Progenitor cell of endocrine pancreas (in vitro differentiated cells): Measurements from ENCODE around the gene CIAPIN1. TPM values are rescaled to one million over a fixed set of nuclear protein-coding genes. Genes with fewer than 3 reads are reported as not detected.

Experiments
- DNase-seq: peaks from one replicate; pipeline ENCODE4 v3.0.0; 2021; ENCODE audit warnings: low spot score; ENCODE audit not compliant: unreplicated experiment
- H3K27ac Mint-ChIP-seq: 2 replicates; pipeline ENCODE4 v1.8.0; 2021; ENCODE audit warnings: mild to moderate bottlenecking, moderate library complexity, mixed read lengths
- H3K27me3 Mint-ChIP-seq: 2 replicates; pipeline ENCODE4 v1.8.0; 2021; ENCODE audit warnings: mixed read lengths
- H3K36me3 Mint-ChIP-seq: 2 replicates; pipeline ENCODE4 v1.8.0; 2022; ENCODE audit warnings: mixed read lengths; ENCODE audit not compliant: insufficient read depth
- H3K4me1 Mint-ChIP-seq: 2 replicates; pipeline ENCODE4 v1.8.0; 2021; ENCODE audit warnings: low read depth, mixed read lengths
- H3K4me3 Mint-ChIP-seq: 2 replicates; pipeline ENCODE4 v1.8.0; 2021; ENCODE audit warnings: low read depth, mild to moderate bottlenecking, moderate library complexity, mixed read lengths
- H3K9me3 Mint-ChIP-seq: 2 replicates; pipeline ENCODE4 v1.8.0; 2021; ENCODE audit warnings: low read depth, mixed read lengths
- CTCF ChIP-seq: fragments of 200-600 bp; sonication (generic); IDR thresholded peaks from one replicate; pipeline ENCODE4 v1.5.0; 2021; ENCODE audit warnings: antibody characterized with exemption, mild to moderate bottlenecking; ENCODE audit not compliant: unreplicated experiment
- total RNA-seq: library from RNA; stranded (reverse); gene quantifications from 2 replicates; pipeline ENCODE4 v1.2.1, GENCODE V29; 2021

The CIAPIN1 gene
- total RNA-seq, 1 donor from 2014 or later: 79.3 TPM

DNA sequence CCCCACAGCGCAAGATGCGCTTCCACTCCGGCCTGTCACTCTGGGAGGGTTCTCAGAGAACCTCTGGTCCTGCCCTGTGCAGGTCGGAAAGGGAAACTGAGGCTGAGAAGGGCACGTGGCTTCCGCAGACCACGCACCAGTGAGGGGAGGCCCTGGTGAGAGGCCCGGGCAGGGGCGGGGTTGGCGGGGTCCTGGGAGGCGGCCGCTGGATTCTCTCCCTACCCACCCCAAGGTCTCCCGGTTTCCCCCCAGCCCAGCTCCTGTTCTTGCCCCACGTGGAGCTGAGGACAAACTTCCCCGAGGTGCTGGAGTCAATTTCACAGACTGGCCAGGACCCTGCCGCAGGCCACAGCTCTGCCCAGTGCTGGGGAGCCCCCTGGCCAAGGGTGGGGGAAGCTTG, 31.1 kb downstream of the CIAPIN1 start:
- peaks cover 3% of the 10 kb centered on the region for H3K27me3 Mint-ChIP-seq

DNA sequence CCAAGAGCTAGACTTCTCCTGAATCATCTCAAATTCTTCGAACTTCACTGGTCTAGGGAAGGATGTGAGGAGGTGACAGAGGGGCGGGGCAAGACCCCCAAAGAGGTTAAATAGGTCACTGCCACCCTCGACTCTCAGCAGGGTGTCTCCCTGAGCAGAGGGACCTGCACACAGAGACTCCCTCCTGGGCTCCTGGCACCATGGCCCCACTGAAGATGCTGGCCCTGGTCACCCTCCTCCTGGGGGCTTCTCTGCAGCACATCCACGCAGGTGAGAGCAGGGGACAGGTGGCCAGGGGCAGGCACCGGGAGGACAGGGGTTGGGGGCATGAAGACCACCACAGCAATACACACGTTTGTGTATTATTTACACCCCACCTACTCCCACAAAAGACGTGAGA, 33.5 kb downstream of the CIAPIN1 start:
- Mint-ChIP-seq H3K36me3 (no peaks in the 10 kb centered on the region), H3K27ac (no peak overlapping the region), H3K9me3 (no peaks in the 10 kb centered on the region), H3K4me3 (no peak overlapping the region), H3K4me1 (peaks cover 11% of the 10 kb centered on the region), H3K27me3 (peaks cover 14% of the 10 kb centered on the region)
- TF ChIP-seq CTCF: no peak
- no peak for DNase-seq

More for the DNA sequence above, 31.1 kb downstream of the CIAPIN1 start:
- Mint-ChIP-seq H3K9me3 (no peaks in the 10 kb centered on the region), H3K27ac (no peak overlapping the region), H3K4me3 (no peak overlapping the region), H3K36me3 (no peaks in the 10 kb centered on the region), H3K4me1 (peaks cover 11% of the 10 kb centered on the region)
- no peak for DNase-seq
- no peak for TF ChIP-seq CTCF

DNA sequence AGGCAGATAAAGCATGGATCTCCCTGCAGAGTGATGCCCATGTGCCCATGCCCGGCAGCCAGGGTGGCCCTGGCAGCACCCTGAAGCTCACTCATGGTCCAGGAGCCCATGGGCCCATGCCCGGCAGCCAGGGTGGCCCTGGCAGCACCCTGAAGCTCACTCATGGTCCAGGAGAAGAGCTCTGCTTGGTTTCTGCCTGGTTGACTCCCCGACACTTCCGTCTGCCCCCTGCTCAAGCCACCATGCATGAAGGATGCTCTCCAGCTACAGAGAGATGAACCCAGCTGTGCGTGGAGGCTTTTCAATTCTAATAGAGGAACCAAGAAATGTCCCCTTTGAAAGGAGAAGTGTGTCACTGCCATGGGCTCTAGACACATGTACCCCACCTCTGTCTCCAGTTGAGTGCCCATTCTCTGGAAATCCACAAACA, 33.9 kb downstream of the CIAPIN1 start:
- Mint-ChIP-seq H3K27ac (no peak overlapping the region), H3K4me3 (no peak overlapping the region), H3K36me3 (no peaks in the 10 kb centered on the region), H3K4me1 (peaks cover 8% of the 10 kb centered on the region), H3K9me3 (no peaks in the 10 kb centered on the region), H3K27me3 (peaks cover 14% of the 10 kb centered on the region)
- TF ChIP-seq CTCF: no peak
- no peak for DNase-seq

DNA sequence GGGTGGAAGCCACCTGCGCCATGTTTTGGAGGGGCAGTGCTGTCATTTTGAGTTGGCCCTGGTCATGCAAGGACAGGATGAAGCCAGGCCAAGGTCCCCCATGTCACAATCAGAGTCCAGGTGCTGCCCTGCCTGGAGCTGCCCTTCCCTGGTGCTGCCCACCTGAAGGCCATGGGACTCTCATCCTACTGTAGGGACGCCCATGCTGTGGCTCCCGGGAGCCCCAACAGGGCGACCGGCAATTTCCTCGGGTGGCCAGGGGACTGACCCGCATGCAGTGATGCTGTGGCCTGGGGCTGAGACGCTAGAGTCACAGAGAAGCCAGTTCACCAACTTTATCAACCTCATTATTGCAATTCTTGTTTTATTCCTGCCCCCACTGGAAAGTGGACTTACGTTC, 34.6 kb downstream of the CIAPIN1 start:
- H3K36me3 Mint-ChIP-seq: no peaks in the 10 kb centered on the region
- no peak overlapping the region for H3K4me3 Mint-ChIP-seq
- no peaks in the 10 kb centered on the region for H3K9me3 Mint-ChIP-seq
- no peak overlapping the region for H3K27ac Mint-ChIP-seq
- no peak for TF ChIP-seq CTCF
- peaks cover 14% of the 10 kb centered on the region for H3K27me3 Mint-ChIP-seq
- H3K4me1 Mint-ChIP-seq: peaks cover 6% of the 10 kb centered on the region
- DNase-seq: no peak

- no peak for TF ChIP-seq CTCF
- no peak for DNase-seq
- Mint-ChIP-seq H3K4me1 (peaks cover 2% of the 10 kb centered on the region), H3K4me3 (no peak overlapping the region), H3K27ac (no peak overlapping the region), H3K27me3 (peaks cover 14% of the 10 kb centered on the region), H3K9me3 (no peaks in the 10 kb centered on the region), H3K36me3 (no peaks in the 10 kb centered on the region)
Measured at GRCh38 chr16:57411362-57411976, 35.7 kb downstream of the CIAPIN1 start.
